ENCODE results near the gene IBA57.
"Not testable (repeated sequence)": the region's sequence is repeated elsewhere in the genome, so short reads cannot be mapped to it uniquely, and the experiment has no call there.

IBA57 gene

GRCh38 chr1:228173528-228174481, 8.2 kb downstream of the IBA57 start:
- DNase-seq: not testable (repeated sequence)

DNA sequence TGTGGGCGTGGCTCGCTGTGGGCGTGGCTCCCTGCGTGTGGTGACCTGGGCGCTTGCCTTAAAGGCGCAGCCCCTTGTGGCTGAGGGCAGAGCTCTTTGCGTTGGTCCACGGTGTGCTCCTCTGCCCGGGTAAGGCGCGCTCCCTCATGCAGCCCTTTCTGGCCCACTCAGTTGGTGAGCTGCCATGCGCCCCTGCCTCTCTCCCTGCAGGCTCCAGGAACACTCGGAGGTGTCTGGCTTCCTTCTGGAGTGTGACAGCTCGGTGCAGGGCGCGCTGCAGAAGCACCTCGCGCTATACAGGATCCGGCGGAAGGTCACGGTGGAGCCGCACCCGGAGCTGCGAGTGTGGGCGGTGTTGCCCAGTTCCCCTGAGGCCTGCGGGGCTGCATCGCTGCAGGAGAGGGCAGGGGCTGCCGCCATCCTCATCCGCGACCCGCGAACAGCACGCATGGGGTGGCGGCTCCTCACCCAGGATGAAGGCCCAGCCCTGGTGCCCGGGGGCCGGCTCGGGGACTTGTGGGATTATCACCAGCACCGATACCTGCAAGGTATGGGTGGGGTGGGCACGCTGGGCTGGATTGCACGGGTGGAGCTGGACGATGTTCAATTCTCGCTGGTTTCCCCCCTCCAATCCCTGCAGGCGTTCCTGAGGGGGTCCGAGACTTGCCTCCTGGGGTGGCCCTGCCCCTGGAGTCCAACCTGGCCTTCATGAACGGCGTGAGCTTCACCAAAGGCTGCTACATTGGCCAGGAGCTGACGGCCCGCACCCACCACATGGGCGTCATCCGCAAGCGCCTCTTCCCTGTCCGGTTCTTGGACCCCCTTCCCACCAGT, 9.1 kb downstream of the IBA57 start:
- DNase-seq: no peak

- DNase-seq: no peak
These were observed 9.9 kb downstream of the IBA57 start for GRCh38 chr1:228175316-228176023.

DNA sequence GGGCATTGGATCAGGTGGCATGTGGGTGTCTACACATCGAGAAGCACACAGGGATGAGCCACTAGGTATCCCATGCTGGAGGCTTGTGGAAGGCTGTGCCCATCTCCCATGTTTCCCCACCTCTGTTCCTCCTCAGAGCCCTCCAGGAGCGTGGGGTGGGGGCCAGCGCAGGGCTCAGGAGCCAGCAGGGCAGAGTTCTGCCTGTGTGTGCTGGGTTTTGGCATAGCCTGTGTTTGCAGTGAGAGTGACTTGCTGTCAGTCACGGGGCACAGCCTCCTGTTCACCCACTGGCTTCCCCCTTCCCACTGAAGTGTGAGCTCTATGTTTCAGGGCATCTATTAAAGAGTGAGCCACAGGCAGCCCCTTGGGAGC, 10.4 kb downstream of the IBA57 start:
- no peak for DNase-seq

- DNase-seq: no peak
These were observed 11.0 kb downstream of the IBA57 start for GRCh38 chr1:228176461-228177182.

DNA sequence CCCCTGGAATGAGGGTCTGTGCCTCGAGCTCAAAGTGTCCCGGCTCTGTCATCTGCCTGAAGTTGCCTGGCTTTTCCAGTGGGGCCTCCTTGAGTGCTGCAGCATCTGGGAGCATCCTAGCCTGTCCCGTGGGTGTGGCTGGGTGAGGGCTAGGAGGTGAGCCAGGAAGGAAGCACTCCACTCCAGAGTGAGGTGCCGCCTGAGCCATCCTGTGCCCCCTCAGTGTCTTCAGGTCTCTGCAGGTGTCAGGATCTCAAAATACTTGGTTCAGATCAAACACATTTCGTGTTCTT, 11.5 kb downstream of the IBA57 start:
- no peak for DNase-seq

GRCh38 chr1:228177721-228178710, 12.4 kb downstream of the IBA57 start:
- no peak for DNase-seq

DNA sequence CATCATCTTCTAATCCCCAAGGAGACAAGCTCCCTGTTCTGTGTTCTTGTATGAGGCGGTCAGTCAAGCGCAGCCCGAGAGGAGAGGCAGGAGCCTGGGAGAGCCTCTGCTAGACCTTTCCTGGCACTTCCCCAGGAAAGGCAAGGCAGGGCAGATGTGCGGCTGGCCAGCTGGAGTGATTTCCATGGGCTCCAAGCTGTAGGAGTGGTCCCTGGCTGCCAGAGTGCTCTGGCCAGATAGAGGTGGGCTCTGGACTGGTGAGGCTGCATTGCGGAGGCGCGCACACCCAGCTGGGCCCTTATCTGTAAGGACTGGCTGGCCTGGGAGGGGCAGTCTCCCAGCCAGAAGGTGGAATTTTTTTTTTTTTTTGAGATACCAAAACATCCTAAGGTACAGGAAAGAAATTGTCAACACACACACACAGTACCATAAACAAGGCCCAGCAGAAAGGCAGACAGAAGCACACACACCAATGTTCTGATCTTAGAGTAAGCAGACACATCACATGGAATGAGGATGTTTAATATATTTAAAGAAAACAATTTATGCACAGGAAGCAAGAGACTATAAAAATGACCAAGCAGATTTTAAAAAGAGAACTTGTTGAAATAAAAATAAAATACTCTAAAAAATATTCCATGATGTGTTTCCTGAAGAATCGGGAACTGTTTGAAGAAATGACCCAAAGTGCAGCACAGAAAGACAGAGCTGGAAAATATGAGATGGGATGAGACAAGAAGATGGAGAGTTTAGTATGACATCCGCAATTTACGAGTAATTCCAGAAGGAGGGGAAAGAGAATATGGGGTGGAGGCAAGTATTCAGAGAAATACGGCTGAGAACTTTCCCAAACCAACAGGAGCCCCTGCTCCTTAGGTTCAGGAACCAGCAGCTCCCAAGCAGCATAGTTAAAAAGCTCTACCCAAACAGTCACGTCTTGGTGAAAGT, 13.4 kb downstream of the IBA57 start:
- DNase-seq: no peak

DNA sequence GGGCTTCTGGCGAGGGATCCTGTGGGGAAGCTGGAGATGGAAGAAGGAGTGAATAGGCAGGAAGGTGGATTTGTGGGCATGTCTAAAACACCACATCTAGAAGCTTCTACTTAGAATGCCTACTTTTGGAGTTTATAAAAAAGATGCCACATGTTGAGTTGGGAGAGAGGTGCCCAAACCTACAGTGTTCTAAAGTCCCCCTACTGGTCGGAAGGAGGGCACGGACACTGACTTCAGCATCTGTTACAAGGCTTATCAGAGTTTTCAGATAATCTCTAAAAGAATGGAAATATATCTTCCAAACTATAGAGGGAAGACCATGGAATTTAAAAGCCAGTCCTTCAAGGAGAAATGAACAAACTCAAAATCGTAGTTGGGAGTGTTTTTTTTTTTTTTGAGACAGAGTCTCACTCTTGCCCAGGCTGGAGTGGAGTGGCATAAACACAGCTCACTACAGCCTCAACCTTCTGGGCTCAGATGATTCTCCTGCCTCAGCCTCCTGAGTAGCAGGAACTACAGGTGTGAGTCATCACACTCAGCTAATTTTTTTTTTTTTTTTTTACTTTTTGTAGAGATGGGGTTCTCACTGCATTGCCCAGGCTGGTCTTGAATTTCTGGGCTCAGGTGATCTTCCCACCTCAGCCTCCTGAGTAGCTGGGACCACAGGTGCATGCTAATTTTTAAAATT, 14.8 kb downstream of the IBA57 start:
- DNase-seq: no peak

- no peak for DNase-seq
These were observed 15.5 kb downstream of the IBA57 start for GRCh38 chr1:228180959-228181644.

DNA sequence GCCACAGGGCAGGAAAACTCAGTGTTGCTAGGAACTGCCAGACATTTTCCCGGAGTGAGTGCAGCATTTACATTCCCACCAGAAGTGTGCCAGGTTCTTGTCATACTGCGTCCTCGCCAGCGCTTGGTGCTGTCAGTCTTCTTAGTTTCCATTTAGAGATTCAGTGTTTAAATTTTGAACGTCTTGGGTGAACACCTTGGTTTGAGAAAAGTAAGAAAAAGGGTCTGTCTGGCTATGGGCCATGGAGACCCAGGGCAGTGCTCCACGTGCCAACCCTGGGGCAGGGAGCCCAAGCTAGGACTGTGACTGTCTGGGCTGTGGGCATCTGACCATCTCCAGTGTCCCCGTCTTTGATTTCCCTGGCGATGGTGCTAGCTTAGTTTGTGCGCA, 16.0 kb downstream of the IBA57 start:
- no peak for DNase-seq

DNA sequence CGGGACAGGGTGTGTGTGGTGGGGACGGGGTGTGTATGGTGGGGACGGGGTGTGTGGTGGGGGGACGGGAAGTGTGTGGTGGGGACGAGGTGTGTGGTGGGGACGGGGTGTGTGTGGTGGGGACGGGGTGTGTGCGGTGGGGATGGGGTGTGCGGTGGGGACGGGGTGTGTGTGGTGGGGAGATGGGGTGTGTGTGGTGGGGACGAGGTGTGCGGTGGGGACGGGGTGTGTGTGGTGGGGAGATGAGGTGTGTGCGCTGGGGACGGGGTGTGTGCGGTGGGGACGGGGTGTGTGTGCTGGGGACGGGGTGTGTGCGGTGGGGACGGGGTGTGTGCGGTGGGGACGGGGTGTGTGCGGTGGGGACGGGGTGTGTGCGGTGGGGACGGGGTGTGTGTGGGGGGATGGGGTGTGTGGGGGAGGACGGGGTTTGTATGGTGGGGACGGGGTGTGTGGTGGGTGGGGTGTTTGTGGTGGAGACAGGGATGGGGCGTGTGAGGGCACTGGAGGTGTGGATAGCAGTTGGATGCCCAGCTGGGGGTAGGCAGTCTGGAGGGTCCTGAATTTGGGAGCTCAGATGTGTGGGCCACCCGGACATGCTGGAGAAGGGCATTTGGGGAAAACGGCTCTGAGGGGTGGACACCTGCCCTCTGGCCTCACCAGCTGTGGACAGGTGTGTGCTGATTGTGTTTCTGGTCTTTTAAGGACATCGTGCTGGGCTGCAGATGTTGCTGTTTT, 16.9 kb downstream of the IBA57 start:
- DNase-seq: no peak

DNA sequence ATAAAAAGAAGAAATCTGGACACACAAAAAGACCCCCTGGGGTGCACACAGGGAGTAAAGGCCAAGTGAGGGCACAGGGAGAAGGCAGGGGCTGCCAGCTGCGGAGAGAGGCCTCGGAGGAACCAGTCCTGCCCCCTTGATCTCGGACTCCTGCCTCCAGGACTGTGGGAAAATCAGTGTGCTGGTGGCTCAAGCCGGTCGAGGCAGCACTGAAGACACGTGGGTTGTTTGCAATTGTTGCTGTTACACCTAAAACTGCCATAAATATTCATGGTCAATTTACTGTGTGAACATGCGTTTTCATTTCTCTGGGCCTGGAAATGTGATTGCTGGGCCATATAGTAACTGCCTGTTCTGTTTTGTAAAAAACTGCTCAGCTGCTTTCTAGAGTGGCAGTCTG, 18.5 kb downstream of the IBA57 start:
- DNase-seq: no peak

DNA sequence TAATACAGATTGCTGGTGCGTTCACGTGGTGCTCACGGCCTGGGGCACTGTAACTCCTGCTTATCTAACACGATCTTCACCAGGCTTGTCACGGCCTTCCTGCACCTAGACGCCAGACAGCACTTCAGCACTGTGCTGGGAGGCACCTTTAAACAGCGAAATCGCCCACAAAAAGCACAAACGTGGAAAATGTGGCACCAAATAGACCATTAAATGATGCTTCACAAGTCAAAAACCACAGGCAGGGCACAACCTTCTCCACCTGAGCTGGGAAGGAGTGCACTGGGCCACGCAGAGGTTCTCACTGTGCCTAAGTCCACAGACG, 20.0 kb downstream of the IBA57 start:
- no peak for DNase-seq

- DNase-seq: not testable (repeated sequence)
These were observed 22.6 kb downstream of the IBA57 start for GRCh38 chr1:228188249-228188648.

DNA sequence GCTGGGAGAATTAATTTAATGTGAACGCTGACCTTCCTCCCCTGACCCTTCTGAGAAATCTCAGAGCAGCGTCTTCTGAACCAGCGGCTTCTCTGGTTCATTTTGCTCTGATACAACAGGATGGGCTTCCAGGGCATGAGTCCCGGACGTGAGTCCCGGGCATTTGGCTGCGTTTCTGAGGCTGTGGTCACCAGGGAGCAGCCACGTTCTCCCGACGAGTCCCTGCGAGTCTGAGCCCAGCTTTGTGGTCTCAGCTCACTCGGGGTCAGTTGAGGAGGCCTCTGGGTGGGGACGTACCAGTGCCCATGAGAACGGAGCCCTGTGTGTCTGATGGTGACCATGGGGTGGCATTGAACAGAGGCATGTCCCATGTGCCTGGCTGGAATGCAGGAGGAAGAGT, 24.6 kb downstream of the IBA57 start:
- no peak for DNase-seq

DNA sequence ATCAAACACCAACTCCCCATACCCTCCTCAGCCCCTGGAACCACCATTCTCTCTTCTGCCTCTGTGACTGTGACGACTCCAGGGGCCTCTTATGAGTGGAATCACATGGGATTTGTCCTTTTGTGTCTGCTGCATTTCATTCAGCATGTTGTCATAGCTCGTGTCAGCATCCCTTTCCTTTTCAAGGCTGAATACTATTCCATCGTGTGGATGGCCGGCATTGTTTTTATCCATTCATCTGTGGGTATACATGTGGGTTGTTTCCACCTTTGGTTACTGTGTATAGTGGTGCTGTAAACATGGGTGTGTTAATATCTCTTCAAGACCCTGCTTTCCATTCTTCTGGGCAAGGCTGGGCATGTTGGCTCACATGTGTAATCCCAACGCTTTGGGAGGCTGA, 25.2 kb downstream of the IBA57 start:
- no peak for DNase-seq

DNA sequence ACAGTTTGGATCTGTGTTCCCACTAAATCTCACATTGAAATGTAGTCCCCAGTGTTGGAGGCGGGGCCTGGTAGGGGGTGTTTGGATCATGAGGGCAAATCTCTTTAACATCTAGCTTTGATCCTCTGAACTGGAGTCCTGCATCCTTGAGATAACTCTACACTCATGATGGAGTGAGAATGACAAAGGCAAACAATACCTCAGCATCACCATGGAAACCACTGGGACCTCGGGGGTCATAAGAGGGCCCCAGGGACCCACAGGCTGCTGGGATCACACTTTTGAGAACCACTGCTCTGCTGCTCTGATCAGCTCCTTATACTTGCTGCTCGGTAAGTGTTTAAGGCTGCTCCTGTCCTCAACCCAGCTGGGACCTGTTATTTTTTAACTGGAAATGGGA, 28.8 kb downstream of the IBA57 start:
- DNase-seq: no peak

Measured in NCI-H1105 treated with DMSO at 0.1 percent for 48 hours (cell line).